Parathyroid adenoma (tissue), 2 donors: Measurements from ENCODE around the gene SAE1.

ENCODE experiments used
- H2AFZ ChIP-seq: fragments of 300-600 bp; sonication (generic); one replicate; pipeline ENCODE4 v1.7.0; 2017; ENCODE audit warnings: antibody characterized with exemption, mild to moderate bottlenecking
- H3K27ac ChIP-seq: fragments of 300-600 bp; sonication (generic); one replicate; pipeline ENCODE4 v1.7.0; 2017
- H3K27me3 ChIP-seq: fragments of 300-600 bp; sonication (generic); one replicate; pipeline ENCODE4 v1.7.0; 2017; ENCODE audit warnings: low read length; ENCODE audit not compliant: control insufficient read depth, insufficient read depth
- H3K36me3 ChIP-seq: fragments of 300-600 bp; sonication (generic); one replicate; pipeline ENCODE4 v1.7.0; 2017; ENCODE audit warnings: low read length; ENCODE audit not compliant: control insufficient read depth, insufficient read depth
- H3K4me1 ChIP-seq: fragments of 300-600 bp; sonication (generic); one replicate; pipeline ENCODE4 v1.7.0; 2017; ENCODE audit warnings: control low read depth
- H3K4me2 ChIP-seq: fragments of 300-600 bp; sonication (generic); one replicate; pipeline ENCODE4 v1.7.0; 2017; ENCODE audit warnings: low read length
- H3K4me3 ChIP-seq: fragments of 300-600 bp; sonication (generic); one replicate; pipeline ENCODE4 v1.7.0; 2017; ENCODE audit warnings: low read depth, low read length
- H3K79me2 ChIP-seq: fragments of 300-600 bp; sonication (generic); one replicate; pipeline ENCODE4 v1.7.0; 2017; ENCODE audit warnings: control low read depth
- H3K9ac ChIP-seq: fragments of 300-600 bp; sonication (generic); one replicate; pipeline ENCODE4 v1.7.0; 2017; ENCODE audit warnings: mild to moderate bottlenecking
- H3K9me3 ChIP-seq: fragments of 300-600 bp; sonication (generic); one replicate; pipeline ENCODE4 v1.7.0; 2017; ENCODE audit warnings: low read length; ENCODE audit not compliant: control insufficient read depth
- TF ChIP-seq, protein P1 (sequence below): fragments of 300-600 bp; sonication (generic); IDR thresholded peaks from one replicate; pipeline ENCODE4 v1.7.0; 2017; ENCODE audit warnings: antibody characterized with exemption, mild to moderate bottlenecking
- donor health status: primary hyperparathyroidism.

SAE1 gene

DNA sequence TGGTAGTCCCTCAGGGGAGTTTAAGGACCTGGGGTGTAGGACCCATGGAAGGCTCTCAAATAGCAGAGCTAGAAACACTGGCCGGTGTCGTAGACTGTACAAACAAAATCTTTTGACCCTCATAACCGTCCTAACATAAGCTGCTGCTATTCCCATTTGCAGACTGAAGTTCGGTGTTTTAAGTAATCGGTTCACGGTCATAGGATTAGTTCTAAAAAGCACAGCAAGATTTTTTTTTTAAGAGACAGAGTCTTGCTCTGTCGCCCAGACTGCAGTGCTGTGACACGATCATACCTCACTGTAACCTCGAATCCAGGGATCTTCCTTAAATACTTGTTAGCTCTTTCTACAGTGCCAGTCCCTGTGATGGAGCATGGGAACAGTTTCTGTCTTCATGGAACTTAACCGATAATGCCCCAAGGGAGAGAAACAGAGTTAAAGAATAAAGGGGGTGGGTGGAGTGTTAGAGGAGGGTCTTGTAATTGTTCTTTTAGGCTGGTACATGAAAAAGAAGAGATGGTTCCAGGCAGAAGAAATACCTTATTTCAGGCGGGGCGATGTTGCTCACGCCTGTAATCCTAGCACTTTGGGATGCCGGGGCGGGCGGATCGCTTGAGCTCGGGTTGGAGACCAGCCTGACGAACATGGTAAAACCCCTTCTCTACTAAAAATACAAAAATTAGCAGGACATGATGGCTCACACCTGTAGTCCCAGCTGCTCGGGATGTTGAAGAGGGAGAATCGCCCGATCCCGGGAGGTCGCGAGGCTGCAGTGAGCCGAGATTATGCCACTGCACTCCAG lies 16.6 kb upstream of the SAE1 start:
- no peaks in the 10 kb centered on the region for H3K36me3 ChIP-seq
- no peaks in the 10 kb centered on the region for H3K9me3 ChIP-seq
- H2AFZ ChIP-seq = peak overlapping the region; percentile 79
- H3K27ac ChIP-seq = peak overlapping the region; percentile 99
- H3K4me1 ChIP-seq = peaks cover 11% of the 10 kb centered on the region
- peak overlapping the region; percentile 99 for H3K4me3 ChIP-seq
- peaks cover 6% of the 10 kb centered on the region for H3K79me2 ChIP-seq
- H3K4me2 ChIP-seq = peak overlapping the region; percentile 98
- peak overlapping the region; percentile 100 for H3K9ac ChIP-seq
- H3K27me3 ChIP-seq = no peaks in the 10 kb centered on the region
- TF ChIP-seq, protein P1, sequence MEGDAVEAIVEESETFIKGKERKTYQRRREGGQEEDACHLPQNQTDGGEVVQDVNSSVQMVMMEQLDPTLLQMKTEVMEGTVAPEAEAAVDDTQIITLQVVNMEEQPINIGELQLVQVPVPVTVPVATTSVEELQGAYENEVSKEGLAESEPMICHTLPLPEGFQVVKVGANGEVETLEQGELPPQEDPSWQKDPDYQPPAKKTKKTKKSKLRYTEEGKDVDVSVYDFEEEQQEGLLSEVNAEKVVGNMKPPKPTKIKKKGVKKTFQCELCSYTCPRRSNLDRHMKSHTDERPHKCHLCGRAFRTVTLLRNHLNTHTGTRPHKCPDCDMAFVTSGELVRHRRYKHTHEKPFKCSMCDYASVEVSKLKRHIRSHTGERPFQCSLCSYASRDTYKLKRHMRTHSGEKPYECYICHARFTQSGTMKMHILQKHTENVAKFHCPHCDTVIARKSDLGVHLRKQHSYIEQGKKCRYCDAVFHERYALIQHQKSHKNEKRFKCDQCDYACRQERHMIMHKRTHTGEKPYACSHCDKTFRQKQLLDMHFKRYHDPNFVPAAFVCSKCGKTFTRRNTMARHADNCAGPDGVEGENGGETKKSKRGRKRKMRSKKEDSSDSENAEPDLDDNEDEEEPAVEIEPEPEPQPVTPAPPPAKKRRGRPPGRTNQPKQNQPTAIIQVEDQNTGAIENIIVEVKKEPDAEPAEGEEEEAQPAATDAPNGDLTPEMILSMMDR = no peak

DNA sequence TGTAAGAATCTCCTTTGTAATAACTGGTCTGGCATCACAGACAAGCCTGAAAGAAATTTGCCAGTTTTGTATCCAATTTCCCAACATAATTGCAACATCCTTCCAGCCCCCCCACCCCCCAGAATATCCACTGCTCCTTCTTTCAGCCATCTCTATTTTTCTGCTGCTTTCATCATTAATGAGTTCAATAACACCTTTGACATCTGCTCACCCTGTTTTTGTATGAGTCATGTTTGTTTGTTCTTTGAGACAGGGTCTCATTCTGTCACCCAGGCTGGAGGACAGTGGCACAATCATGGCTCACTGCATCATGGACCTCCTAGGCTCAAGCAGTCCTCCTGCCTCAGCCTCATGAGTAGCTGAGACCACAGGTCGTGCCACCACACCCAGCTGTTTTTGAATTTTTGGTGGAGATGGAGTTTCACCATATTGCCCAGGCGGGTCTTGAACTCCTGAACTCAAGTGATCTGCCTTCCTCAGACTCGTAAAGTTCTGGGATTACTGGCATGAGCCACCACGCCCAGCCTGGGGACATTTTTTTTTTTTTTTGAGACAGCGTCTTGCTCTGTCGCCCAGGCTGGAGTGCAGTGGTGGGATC lies 10.1 kb upstream of the SAE1 start:
- Histone ChIP-seq H3K4me2 (no peak overlapping the region), H2AFZ (no peak overlapping the region), H3K9me3 (no peaks in the 10 kb centered on the region), H3K9ac (no peak overlapping the region), H3K36me3 (no peaks in the 10 kb centered on the region), H3K79me2 (no peaks in the 10 kb centered on the region), H3K4me3 (no peak overlapping the region), H3K4me1 (no peaks in the 10 kb centered on the region), H3K27me3 (no peaks in the 10 kb centered on the region), H3K27ac (no peak overlapping the region)
- TF ChIP-seq, protein P1 = no peak

DNA sequence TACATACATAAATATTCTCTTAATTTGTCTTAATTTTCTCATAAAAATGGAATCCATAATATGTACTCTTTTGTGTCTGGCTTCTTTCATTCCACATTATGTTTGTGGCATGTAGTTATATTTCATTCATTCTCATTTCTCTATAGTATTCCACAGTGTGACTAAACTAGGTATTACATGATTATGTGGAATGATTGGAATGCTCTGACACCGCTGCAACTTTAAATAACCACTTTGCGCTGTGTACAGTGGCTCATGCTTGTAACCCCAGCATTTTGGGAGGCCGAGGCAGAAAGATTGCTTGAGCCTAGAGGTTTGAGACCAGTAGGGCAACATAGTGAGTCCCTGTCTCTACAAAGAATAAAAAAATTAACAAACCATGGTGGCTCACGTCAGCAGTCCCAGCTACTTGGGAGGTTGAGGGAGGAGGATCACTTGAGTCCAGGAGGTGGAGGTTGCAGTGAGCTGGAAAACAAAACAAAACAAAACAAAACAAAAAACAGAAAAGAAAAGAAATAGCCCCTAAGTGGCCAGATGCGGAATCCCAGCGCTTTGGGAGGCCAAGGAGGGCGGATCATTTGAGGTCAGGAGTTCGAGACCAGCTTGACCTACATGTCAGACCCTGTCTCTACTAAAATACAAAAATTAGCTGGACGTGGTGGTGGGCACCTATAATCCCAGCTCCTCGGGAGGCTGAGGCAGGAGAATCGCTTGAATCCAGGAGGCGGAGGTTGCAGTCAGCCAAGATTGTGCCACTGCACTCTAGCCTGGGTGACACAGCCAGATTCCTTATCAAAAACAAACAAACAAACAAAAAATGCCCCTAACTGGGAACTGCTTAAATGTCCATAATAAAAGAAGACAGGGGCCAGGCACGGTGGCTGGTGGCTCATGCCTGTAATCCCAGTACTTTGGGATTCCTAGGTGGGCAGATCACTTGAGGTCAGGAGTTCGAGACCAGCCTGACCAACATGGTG lies 8.0 kb upstream of the SAE1 start:
- H3K9ac ChIP-seq = no peak overlapping the region

DNA sequence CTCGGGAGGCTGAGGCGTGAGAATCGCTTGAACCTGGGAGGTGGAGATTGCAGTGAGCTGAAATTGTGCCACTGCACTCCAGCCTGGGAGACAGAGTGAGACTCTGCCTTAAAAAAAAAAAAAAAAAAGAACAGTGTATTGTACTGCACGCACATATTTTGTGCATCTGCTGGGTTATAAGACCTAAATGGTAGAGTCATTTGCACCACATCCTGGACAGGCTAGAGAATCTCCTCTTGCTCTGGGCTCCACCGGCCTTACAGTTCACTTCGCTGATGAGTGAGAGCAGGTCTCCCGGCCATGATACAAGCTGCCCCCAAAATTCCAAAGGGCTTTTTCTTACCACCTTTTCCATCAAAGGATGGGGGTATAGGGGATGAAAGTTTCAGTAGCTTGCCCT lies 7.2 kb upstream of the SAE1 start:
- Histone ChIP-seq H3K36me3 (no peaks in the 10 kb centered on the region), H3K27ac (no peak overlapping the region), H3K79me2 (no peaks in the 10 kb centered on the region), H3K4me1 (no peaks in the 10 kb centered on the region), H2AFZ (no peak overlapping the region), H3K27me3 (no peaks in the 10 kb centered on the region), H3K4me2 (no peak overlapping the region), H3K9ac (no peak overlapping the region), H3K4me3 (no peak overlapping the region), H3K9me3 (no peaks in the 10 kb centered on the region)
- TF ChIP-seq, protein P1 = no peak

More for the DNA sequence above, 8.0 kb upstream of the SAE1 start:
- H3K4me3 ChIP-seq = no peak overlapping the region
- H2AFZ ChIP-seq = no peak overlapping the region
- H3K79me2 ChIP-seq = no peaks in the 10 kb centered on the region
- H3K4me2 ChIP-seq = no peak overlapping the region
- TF ChIP-seq, protein P1 = no peak
- H3K9me3 ChIP-seq = no peaks in the 10 kb centered on the region
- no peaks in the 10 kb centered on the region for H3K36me3 ChIP-seq
- H3K4me1 ChIP-seq = no peaks in the 10 kb centered on the region
- no peak overlapping the region for H3K27ac ChIP-seq
- H3K27me3 ChIP-seq = no peaks in the 10 kb centered on the region
